ENCODE results near the gene TSPAN1.
"Not testable (repeated sequence)": the region's sequence is repeated elsewhere in the genome, so short reads cannot be mapped to it uniquely, and the experiment has no call there.

Gene TSPAN1

DNA sequence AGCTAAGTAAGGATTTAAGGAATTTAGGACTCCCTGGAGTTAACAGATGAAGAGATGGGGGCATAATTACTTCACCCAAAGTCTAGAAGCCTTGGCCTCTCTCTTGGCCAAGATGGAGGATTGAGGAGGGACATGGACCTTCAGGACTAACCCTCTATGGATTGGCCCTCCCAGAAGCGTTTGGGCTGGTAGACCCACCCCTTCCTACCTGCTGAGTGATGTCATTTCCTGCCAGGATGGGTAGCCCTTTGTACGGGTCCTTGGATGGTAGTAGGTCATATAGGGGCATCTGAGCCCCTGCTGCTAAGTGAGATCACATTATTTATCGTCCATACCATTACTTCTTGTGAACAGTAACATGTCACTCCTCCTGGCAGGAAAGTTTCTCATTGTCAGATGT lies 45.9 kb downstream of the TSPAN1 start:
- no peak for DNase-seq

DNA sequence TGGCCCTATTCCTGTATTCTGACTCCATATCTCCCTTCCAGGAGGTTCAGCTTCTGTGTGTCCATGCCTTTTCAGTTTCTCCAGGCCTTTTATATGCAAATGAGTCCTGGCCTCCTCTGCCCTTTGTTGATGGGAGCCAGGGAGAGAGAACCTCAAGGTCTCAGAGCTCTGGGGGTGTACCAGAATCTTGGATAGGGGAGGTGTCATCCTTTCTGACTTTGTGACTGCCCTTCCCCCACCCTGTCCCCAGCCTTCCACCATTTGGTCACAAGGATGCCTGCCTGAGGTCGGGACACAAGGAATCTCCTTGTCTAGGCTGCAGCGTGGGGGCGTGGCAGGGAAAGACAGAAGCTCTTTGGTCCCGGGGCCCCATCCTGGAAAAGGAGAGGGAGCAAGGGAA lies 46.9 kb downstream of the TSPAN1 start:
- DNase-seq, result no peak

DNA sequence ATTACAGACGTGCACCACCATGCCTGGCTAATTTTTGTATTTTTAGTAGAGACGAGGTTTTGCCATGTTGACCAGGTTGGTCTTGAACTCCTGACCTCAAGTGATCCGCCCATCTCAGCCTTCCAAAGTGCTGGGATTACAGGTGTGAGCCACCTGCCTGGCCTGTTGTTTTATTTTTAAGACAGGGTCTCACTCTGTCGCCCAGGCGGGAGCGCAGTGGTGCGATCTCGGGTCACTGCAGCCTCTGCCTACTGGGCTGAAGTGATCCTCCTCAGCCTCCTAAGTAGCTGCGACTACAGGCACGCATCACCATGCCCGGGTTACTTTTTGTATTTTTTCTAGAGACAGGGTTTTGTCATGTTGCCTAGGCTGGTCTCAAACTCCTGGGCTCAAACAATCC lies 48.2 kb downstream of the TSPAN1 start:
- DNase-seq, result not testable (repeated sequence)

DNA sequence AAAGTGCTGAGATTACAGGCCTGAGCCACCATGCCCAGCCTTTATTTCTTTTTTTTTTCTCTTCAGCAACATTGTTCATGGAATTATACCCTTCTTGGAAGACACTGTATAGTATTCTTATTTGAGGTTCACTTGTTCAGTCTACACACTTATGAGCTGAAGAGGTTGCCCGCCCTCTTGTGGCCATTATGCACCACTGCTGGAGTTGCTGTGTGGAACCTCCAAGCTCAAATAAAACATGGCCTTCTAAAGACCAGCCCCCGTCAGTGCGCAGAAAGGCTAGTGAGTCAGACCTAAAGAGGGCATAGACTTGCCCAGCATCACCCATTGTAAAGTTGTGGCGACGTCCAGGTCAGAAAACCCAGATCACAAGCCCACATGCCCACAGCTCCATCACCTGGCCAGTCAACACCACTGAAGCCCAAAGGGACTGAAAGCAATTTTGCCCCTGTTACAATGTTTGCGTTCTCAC lies 48.6 kb downstream of the TSPAN1 start:
- peak; percentile 38 to 52 for DNase-seq

DNA sequence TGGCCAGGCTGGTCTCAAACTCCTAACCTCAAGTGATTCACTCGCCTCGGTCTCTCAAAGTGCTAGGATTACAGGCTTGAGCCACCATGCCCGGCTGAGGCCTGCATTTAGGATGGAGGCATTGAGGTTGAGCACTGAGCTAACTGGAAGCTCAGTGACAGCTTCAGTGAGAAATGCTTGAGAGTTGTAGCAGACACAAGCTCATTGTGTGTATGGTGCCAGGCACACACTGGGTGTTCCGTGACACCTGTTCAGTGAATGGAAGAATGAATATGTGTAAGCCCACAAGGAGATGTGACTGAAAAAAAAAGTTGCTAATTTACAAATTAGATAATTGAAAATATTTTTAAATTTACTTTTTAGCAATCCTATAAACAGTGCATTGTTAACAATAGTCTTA lies 50.1 kb downstream of the TSPAN1 start:
- DNase-seq, result no peak

DNA sequence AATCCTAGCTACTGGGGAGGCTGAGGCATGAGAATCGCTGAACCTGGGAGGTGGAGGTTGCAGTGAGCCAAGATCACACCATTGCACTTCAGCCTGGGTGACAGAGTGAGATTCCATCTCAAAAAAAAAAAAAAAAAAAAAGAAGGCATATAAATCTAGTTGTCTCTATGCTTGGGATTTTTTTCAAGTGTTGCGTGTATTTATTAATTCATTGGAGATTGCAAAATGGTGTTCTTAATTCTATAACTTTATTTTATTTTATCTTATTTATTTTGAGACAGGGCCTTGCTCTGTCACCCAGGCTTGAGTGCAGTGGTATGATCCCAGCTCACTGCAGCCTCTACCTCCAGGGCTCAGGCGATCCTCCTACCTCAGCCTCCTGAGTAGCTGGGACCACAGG lies 56.3 kb downstream of the TSPAN1 start:
- not testable (repeated sequence) for DNase-seq

Measured in stimulated activated CD4-positive, alpha-beta T cell treated with anti-CD3 and anti-CD28 coated beads, Interleukin-4, amount 100 ng/mL, for 4 hours (primary cell).